GM18858 (cell line): ENCODE data around the gene LRRTM4.
"Not testable (repeated sequence)": the region's sequence is repeated elsewhere in the genome, so short reads cannot be mapped to it uniquely, and the experiment has no call there.

ENCODE experiments used
- ATAC-seq: cut with Tn5 transposase; IDR thresholded peaks from one replicate; pipeline ENCODE4 v1.9.1; 2021; ENCODE audit not compliant: unreplicated experiment

Gene LRRTM4

GRCh38 chr2:77179297-77179696 lies 342.9 kb downstream of the LRRTM4 start:
- ATAC-seq: no peak

GRCh38 chr2:77175266-77175780 lies 346.9 kb downstream of the LRRTM4 start:
- ATAC-seq: not testable (repeated sequence)

GRCh38 chr2:77169426-77169825 lies 352.8 kb downstream of the LRRTM4 start:
- no peak for ATAC-seq

- not testable (repeated sequence) for ATAC-seq
These were observed 358.2 kb downstream of the LRRTM4 start for GRCh38 chr2:77164021-77164420.

- ATAC-seq: no peak
These were observed 361.2 kb downstream of the LRRTM4 start for GRCh38 chr2:77161009-77161408.

GRCh38 chr2:77156599-77156998 lies 365.6 kb downstream of the LRRTM4 start:
- no peak for ATAC-seq

GRCh38 chr2:77155511-77155910 lies 366.7 kb downstream of the LRRTM4 start:
- ATAC-seq: no peak

GRCh38 chr2:77149565-77149964 lies 372.6 kb downstream of the LRRTM4 start:
- ATAC-seq: no peak

- no peak for ATAC-seq
These were observed 375.0 kb downstream of the LRRTM4 start for GRCh38 chr2:77147153-77147552.

- no peak for ATAC-seq
These were observed 377.4 kb downstream of the LRRTM4 start for GRCh38 chr2:77144772-77145171.

GRCh38 chr2:77142141-77142540 lies 380.0 kb downstream of the LRRTM4 start:
- no peak for ATAC-seq

GRCh38 chr2:77128479-77128878 lies 393.7 kb downstream of the LRRTM4 start:
- ATAC-seq: not testable (repeated sequence)

- no peak for ATAC-seq
These were observed 394.8 kb downstream of the LRRTM4 start for GRCh38 chr2:77127345-77127744.

GRCh38 chr2:77121518-77121917 lies 400.7 kb downstream of the LRRTM4 start:
- ATAC-seq: no peak

GRCh38 chr2:77119333-77119732 lies 402.8 kb downstream of the LRRTM4 start:
- no peak for ATAC-seq

- no peak for ATAC-seq
These were observed 413.3 kb downstream of the LRRTM4 start for GRCh38 chr2:77108915-77109314.

- no peak for ATAC-seq
These were observed 417.2 kb downstream of the LRRTM4 start for GRCh38 chr2:77105008-77105407.

GRCh38 chr2:77104554-77104953 lies 417.6 kb downstream of the LRRTM4 start:
- no peak for ATAC-seq

GRCh38 chr2:77102927-77103326 lies 419.2 kb downstream of the LRRTM4 start:
- no peak for ATAC-seq

- no peak for ATAC-seq
These were observed 420.3 kb downstream of the LRRTM4 start for GRCh38 chr2:77101796-77102452.

- ATAC-seq: no peak
These were observed 422.2 kb downstream of the LRRTM4 start for GRCh38 chr2:77099961-77100360.

- ATAC-seq: not testable (repeated sequence)
These were observed 426.7 kb downstream of the LRRTM4 start for GRCh38 chr2:77095525-77095924.

GRCh38 chr2:77095096-77095495 lies 427.1 kb downstream of the LRRTM4 start:
- no peak for ATAC-seq
